Upper lobe of left lung (tissue), 6 donors: ENCODE measurements around the gene SUCLA2. TPM values are rescaled to one million over a fixed set of nuclear protein-coding genes. Genes with fewer than 3 reads are reported as not detected.

Experiments
- ATAC-seq, 2 donors: fragments of 200-7000 bp; cut with Tn5 transposase; one replicate each; pipeline ENCODE4 v1.9.1; 2022; ENCODE audit warnings: mild to moderate bottlenecking in 2 of 2, moderate library complexity in 2 of 2; ENCODE audit not compliant: low FRiP score in 2 of 2
- DNase-seq, 2 donors: peaks; one replicate each; pipeline ENCODE4 v3.0.0-alpha.2; 2019 to 2020
- H3K27ac ChIP-seq, 4 donors: fragments of 200-600 bp; sonication (generic); one replicate each; pipeline ENCODE4 v1.5.1; 2016 to 2019
- H3K27me3 ChIP-seq, 4 donors: fragments of 200-600 bp; sonication (generic); one replicate each; pipeline ENCODE4 v1.5.1; 2017 to 2019
- H3K36me3 ChIP-seq, 4 donors: fragments of 200-600 bp; sonication (generic); one replicate each; pipeline ENCODE4 v1.5.1; 2016 to 2019
- H3K4me1 ChIP-seq, 4 donors: fragments of 200-600 bp; sonication (generic); one replicate each; pipeline ENCODE4 v1.5.1; 2018 to 2019
- H3K4me3 ChIP-seq, 4 donors: fragments of 200-600 bp; sonication (generic); one replicate each; pipeline ENCODE4 v1.5.1; 2017 to 2019; ENCODE audit warnings: mild to moderate bottlenecking in 2 of 4, moderate library complexity in 1 of 4
- H3K9me3 ChIP-seq, 4 donors: fragments of 200-600 bp; sonication (generic); one replicate each; pipeline ENCODE4 v1.5.1; 2018 to 2019
- EP300 ChIP-seq, 4 donors: sonication (generic); formaldehyde crosslinking; IDR thresholded peaks; one replicate each; pipeline ENCODE4 v1.5.1; 2017; ENCODE audit warnings: antibody characterized with exemption in 4 of 4, control low read depth in 2 of 4
- POLR2A ChIP-seq, 4 donors: fragments of 450-650 bp; IDR thresholded peaks; one replicate each; pipeline ENCODE4 v1.5.1; 2016 to 2017; ENCODE audit warnings: antibody characterized with exemption in 4 of 4, mild to moderate bottlenecking in 2 of 4
- POLR2AphosphoS5 ChIP-seq, 2 donors: sonication (generic); formaldehyde crosslinking; IDR thresholded peaks; one replicate each; pipeline ENCODE4 v1.5.1; 2017; ENCODE audit warnings: antibody characterized with exemption in 2 of 2
- WGBS, 2 donors: methylation state at CpG; one replicate each; pipeline ENCODE4 v1.1.5; 2017 to 2018; 5-methylcytosine and 5-hydroxymethylcytosine counted together
- total RNA-seq, 6 donors: library from RNA; depleted of rRNA in 4 of 6; stranded (reverse); fragments of >200 nt in 4 of 6; gene quantifications; one replicate each; pipeline versions ENCODE4 v1.1.0 to v1.2.1, GENCODE V29; 2016 to 2021
- TF ChIP-seq, protein P1 (sequence below), 6 experiments: fragments of 450-650 bp in 4 of 6; fragments of 200-600 bp in 2 of 6; sonication (generic) in 2 of 6; IDR thresholded peaks; one replicate each; pipeline ENCODE4 v1.5.1; 2016 to 2019; ENCODE audit warnings: antibody characterized with exemption in 6 of 6
- donor health status: DM: no; HTN: no; CAD: no; lungs with moderate emphysema.
- donor health status: DM: no; HTN: yes; CAD: no; lungs with severe emphysema.

Gene SUCLA2
- total RNA-seq, 6 donors from 2014 or later: 15.0 to 67.4 (median 33.4) TPM

DNA sequence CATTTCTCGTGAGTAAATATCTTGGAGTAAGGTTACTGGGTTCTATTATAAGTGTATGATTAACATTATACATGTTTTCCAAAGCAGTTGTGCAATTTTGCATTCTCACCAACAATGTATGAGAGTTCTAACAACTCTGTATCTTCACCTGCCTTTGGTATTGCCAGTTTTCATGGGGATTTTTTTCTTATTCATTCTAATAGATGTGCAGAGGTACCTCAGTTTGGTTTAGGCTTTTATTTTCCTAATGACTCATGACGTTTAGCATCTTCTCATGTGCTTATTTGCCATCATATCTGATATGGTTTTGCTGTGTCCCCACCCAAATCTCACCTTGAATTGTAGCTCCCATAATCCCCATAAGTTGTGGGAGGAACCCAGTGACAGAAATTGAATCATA lies 28.8 kb upstream of the SUCLA2 start:
- no peak for TF ChIP-seq EP300 (IDR thresholded peaks at IDR 0.05)
- TF ChIP-seq POLR2AphosphoS5 (IDR thresholded peaks at IDR 0.05): no peak
- TF ChIP-seq, protein P1, sequence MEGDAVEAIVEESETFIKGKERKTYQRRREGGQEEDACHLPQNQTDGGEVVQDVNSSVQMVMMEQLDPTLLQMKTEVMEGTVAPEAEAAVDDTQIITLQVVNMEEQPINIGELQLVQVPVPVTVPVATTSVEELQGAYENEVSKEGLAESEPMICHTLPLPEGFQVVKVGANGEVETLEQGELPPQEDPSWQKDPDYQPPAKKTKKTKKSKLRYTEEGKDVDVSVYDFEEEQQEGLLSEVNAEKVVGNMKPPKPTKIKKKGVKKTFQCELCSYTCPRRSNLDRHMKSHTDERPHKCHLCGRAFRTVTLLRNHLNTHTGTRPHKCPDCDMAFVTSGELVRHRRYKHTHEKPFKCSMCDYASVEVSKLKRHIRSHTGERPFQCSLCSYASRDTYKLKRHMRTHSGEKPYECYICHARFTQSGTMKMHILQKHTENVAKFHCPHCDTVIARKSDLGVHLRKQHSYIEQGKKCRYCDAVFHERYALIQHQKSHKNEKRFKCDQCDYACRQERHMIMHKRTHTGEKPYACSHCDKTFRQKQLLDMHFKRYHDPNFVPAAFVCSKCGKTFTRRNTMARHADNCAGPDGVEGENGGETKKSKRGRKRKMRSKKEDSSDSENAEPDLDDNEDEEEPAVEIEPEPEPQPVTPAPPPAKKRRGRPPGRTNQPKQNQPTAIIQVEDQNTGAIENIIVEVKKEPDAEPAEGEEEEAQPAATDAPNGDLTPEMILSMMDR (IDR thresholded peaks at IDR 0.05): no peak
- TF ChIP-seq POLR2A (IDR thresholded peaks at IDR 0.05): no peak
- H3K4me1 ChIP-seq: no peaks in the 10 kb centered on the region
- H3K9me3 ChIP-seq: peaks cover 0 to 11% (median 3%) of the 10 kb centered on the region in 4 donors
- H3K36me3 ChIP-seq: no peaks in the 10 kb centered on the region
- no peaks in the 10 kb centered on the region for H3K27me3 ChIP-seq
- H3K27ac ChIP-seq: no peak overlapping the region
- WGBS, 2 donors: 43 to 89% methylated on average over 2 of the region's 2 CpGs
- ATAC-seq (no peak), DNase-seq (no peak)
- H3K4me3 ChIP-seq: no peak overlapping the region

DNA sequence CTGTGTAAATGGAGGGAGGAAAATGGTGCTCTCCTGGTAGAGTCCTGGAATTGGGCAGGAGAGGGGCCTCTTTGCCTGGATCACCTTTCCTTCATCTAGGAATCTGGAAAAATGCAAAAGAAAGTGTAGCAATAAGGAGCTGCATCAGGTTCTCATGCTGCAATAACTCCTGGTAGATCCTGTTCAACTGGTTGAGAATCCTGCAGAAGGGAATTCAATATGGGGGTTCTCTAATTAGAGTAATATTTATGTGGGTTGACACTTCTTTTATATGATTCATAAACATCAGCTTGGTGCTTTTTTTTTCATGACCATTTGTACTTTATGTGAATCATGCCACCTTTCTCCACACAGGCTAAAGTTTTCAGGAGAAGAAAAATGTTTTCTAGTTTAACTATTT lies 27.0 kb upstream of the SUCLA2 start:
- TF ChIP-seq POLR2AphosphoS5 (IDR thresholded peaks at IDR 0.05) (no peak), POLR2A (IDR thresholded peaks at IDR 0.05) (no peak), EP300 (IDR thresholded peaks at IDR 0.05) (no peak)
- TF ChIP-seq, protein P1 (IDR thresholded peaks at IDR 0.05): no peak
- no peaks in the 10 kb centered on the region for H3K4me1 ChIP-seq
- H3K36me3 ChIP-seq: no peaks in the 10 kb centered on the region
- H3K9me3 ChIP-seq: peaks cover 0 to 11% (median 3%) of the 10 kb centered on the region in 4 donors
- no peak overlapping the region for H3K27ac ChIP-seq
- ATAC-seq (no peak), DNase-seq (no peak)
- no peaks in the 10 kb centered on the region for H3K27me3 ChIP-seq
- no peak overlapping the region for H3K4me3 ChIP-seq

DNA sequence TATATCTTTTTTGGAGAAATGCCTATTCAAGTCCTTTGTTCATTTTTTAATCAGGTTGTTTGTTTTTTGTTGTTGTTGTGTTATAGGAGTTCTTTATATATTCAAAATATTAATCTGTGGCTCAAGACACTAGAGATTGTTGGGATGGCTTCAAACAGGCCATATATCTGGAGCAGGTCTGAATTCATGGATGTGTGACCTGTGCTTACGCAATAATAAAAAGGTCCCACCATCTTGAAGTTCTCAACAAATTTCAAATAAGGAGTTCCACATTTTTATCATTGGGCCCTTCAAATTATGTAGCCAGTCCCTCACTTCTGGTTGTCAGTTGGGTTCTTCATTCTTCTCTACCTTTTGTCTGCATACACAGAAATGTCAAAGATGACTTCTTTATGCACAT lies 18.7 kb upstream of the SUCLA2 start:
- DNase-seq (no peak), ATAC-seq (no peak)
- H3K27ac ChIP-seq: no peak overlapping the region
- no peaks in the 10 kb centered on the region for H3K9me3 ChIP-seq
- H3K4me1 ChIP-seq: no peaks in the 10 kb centered on the region
- WGBS, 2 donors: 94 to 100% methylated on average over 1 of the region's 1 CpG
- TF ChIP-seq POLR2AphosphoS5 (IDR thresholded peaks at IDR 0.05) (no peak), POLR2A (IDR thresholded peaks at IDR 0.05) (no peak)
- TF ChIP-seq, protein P1 (IDR thresholded peaks at IDR 0.05): no peak
- no peaks in the 10 kb centered on the region for H3K36me3 ChIP-seq
- H3K4me3 ChIP-seq: no peak overlapping the region
- H3K27me3 ChIP-seq: no peaks in the 10 kb centered on the region

DNA sequence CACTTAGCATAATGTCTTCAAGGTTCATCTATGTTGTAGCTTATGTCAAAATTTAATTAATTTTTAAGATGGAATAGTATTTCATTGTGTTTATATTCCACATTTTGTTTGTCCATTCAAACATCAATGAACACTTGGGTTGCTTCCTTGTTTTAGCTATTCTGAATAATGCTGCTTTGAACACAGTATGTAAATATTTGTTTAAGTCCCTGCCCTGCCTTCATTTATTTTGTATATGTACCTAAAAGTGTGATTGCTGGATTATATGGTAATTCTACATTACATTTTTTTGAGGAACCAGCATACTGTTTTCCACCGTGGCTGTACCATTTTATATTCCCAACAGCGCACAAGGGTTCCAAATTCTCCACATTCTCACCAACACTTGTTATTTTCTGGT lies 17.6 kb upstream of the SUCLA2 start:
- ATAC-seq: no peak
- TF ChIP-seq, protein P1 (IDR thresholded peaks at IDR 0.05): no peak
- WGBS, 2 donors: 93 to 96% methylated on average over 2 of the region's 2 CpGs

DNA sequence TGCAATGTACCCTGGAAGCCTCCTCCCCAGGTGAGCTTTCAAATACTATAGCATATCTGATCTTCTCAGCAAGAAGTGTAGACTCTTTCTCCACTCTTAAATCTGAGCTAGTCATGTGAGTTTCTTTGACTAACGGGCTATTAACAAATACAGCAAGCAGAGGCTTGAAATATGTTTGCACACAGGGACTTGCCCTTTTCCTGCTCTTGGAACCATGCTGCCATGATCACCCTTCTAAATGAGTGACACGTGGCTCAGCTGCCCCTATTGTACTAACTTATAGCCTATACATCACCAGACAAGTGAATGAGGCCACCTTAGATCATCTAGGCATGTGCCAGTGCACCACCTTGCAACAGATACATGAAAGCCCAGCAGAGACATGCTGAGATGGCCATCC lies 13.3 kb upstream of the SUCLA2 start:
- Histone ChIP-seq H3K4me3 (no peak overlapping the region), H3K9me3 (no peaks in the 10 kb centered on the region), H3K27me3 (no peaks in the 10 kb centered on the region), H3K27ac (no peak overlapping the region), H3K4me1 (peaks cover 0 to 1% (median 0%) of the 10 kb centered on the region in 4 donors), H3K36me3 (no peaks in the 10 kb centered on the region)
- no peak for ATAC-seq
- WGBS, 2 donors: 77 to 80% methylated on average over 2 of the region's 2 CpGs
- no peak for TF ChIP-seq POLR2A (IDR thresholded peaks at IDR 0.05)
- no peak for TF ChIP-seq EP300 (IDR thresholded peaks at IDR 0.05)
- TF ChIP-seq POLR2AphosphoS5 (IDR thresholded peaks at IDR 0.05): no peak
- TF ChIP-seq, protein P1 (IDR thresholded peaks at IDR 0.05): no peak
- DNase-seq: no peak

More for the DNA sequence above, 17.6 kb upstream of the SUCLA2 start:
- Histone ChIP-seq H3K4me1 (no peaks in the 10 kb centered on the region), H3K9me3 (no peaks in the 10 kb centered on the region), H3K27me3 (no peaks in the 10 kb centered on the region), H3K4me3 (no peak overlapping the region), H3K36me3 (no peaks in the 10 kb centered on the region), H3K27ac (no peak overlapping the region)
- no peak for DNase-seq
